Transverse colon (tissue), 4 donors: ENCODE results near the gene CCDC85C. TPM values are rescaled to one million over a fixed set of nuclear protein-coding genes. Genes with fewer than 3 reads are reported as not detected.

Experiments
- DNase-seq: peaks from one replicate; pipeline ENCODE4 v3.0.0-alpha.2; 2019
- H3K27ac ChIP-seq, 4 donors: fragments of 200-600 bp; sonication (generic); 2 replicates each; pipeline ENCODE4 v1.5.1; 2016 to 2018; ENCODE audit warnings: inconsistent platforms in 4 of 4
- H3K27me3 ChIP-seq: fragments of 200-600 bp; sonication (generic); 2 replicates; pipeline ENCODE4 v1.5.1; 2017; ENCODE audit warnings: inconsistent platforms
- H3K36me3 ChIP-seq, 4 donors: fragments of 200-600 bp; sonication (generic); 2 replicates each; pipeline ENCODE4 v1.5.1; 2017 to 2019; ENCODE audit warnings: inconsistent platforms in 4 of 4
- H3K4me1 ChIP-seq, 4 donors: fragments of 200-600 bp; sonication (generic); 2 replicates each; pipeline ENCODE4 v1.5.1; 2017 to 2020; ENCODE audit warnings: inconsistent platforms in 4 of 4
- H3K4me3 ChIP-seq, 4 donors: fragments of 200-600 bp; sonication (generic); 1 replicate in 1 of 4; 2 replicates in 3 of 4; pipeline versions ENCODE4 v1.5.1 to v1.6.1; 2017 to 2019; ENCODE audit warnings: inconsistent platforms in 4 of 4
- H3K9me3 ChIP-seq, 2 donors: fragments of 200-600 bp; sonication (generic); 2 replicates each; pipeline ENCODE4 v1.5.1; 2017 to 2019; ENCODE audit warnings: inconsistent platforms in 2 of 2
- EP300 ChIP-seq: sonication (generic); formaldehyde crosslinking; IDR thresholded peaks from one replicate; pipeline ENCODE4 v1.6.1; 2017; ENCODE audit warnings: antibody characterized with exemption, low read depth
- POLR2A ChIP-seq: fragments of 450-650 bp; IDR thresholded peaks from one replicate; pipeline ENCODE4 v1.6.1; 2016; ENCODE audit warnings: antibody characterized with exemption, mild to moderate bottlenecking, moderate library complexity
- POLR2AphosphoS5 ChIP-seq, 3 donors: sonication (generic); formaldehyde crosslinking; IDR thresholded peaks; one replicate each; pipeline ENCODE4 v1.6.1; 2016; ENCODE audit warnings: antibody characterized with exemption in 3 of 3
- WGBS, 2 donors: methylation state at CpG; one replicate each; pipeline ENCODE4 v1.1.5; 2018; ENCODE audit warnings: low coverage in 1 of 2; 5-methylcytosine and 5-hydroxymethylcytosine counted together
- in situ Hi-C, 4 donors: fragments of 200-750 bp; cut with MboI; loops; one replicate each; pipeline versions ENCODE4 v1.15.0 to v1.15.1; 2017; ENCODE audit warnings: low sequenced_read_pairs in 3 of 4, low pct_ligation_motif_present in 1 of 4, low pct_unique_long_range_greater_than_20kb in 1 of 4
- intact Hi-C: fragments of 100-400 bp; cut with DNase I; formaldehyde crosslinking; loops from one replicate; pipeline ENCODE4 v1.15.1; 2023; ENCODE audit warnings: low total_unique reads
- total RNA-seq, 4 donors: library from RNA; depleted of rRNA; stranded (reverse); fragments of >200 nt; gene quantifications; one replicate each; pipeline ENCODE4 v1.1.0, GENCODE V29; 2016
- TF ChIP-seq, protein P1 (sequence below), 5 experiments: fragments of 200-600 bp in 3 of 5; fragments of 450-650 bp in 2 of 5; sonication (generic) in 3 of 5; IDR thresholded peaks; 1 replicate in 2 of 5; 2 replicates in 3 of 5; pipeline ENCODE4 v1.5.1; 2016 to 2017; ENCODE audit warnings: antibody characterized with exemption in 5 of 5, inconsistent platforms in 3 of 5, mild to moderate bottlenecking in 2 of 5, moderate library complexity in 1 of 5

CCDC85C gene
- total RNA-seq, 4 donors from 2014 or later: 19.3 to 55.4 (median 45.7) TPM

DNA sequence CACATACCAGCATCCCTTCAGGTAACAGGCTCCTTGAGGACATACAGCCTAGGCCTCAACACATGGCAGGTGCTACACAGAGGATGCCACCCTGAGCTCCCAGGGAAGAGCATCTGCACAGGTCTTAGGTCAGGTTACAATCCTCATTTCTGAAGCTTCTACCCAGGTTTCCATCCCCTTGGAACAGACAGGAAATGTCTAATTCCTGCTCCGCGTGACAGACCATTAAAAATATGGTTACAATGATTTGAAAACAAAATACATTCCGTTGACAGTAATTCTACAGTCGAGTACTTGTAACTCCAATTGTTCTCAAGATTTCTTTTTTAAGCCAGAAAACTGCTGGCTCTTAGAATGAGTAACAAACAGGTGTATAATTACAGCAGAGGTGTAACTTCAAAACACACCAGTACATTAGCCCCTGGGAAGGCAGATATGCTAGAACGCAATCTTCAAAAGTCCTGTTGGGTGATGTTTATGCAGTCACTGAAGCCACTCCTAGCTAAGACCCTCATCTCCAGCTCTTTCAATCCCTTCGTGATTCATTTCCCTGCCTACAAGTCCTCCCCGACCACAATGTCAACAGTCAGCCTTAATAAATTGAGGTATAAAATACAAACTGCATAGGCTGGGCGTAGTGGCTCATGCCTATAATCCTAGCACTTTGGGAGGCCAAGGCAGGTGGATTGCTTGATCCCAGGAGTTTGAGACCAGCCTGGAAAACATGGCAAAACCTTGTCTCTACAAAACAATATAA, 135.0 kb downstream of the CCDC85C start:
- Histone ChIP-seq H3K9me3 (no peaks in the 10 kb centered on the region), H3K4me3 (no peak overlapping the region), H3K27me3 (no peaks in the 10 kb centered on the region), H3K36me3 (peaks cover 0 to 8% (median 3%) of the 10 kb centered on the region in 4 donors), H3K27ac (no peak overlapping the region), H3K4me1 (peaks cover 0 to 11% (median 5%) of the 10 kb centered on the region in 4 donors)
- TF ChIP-seq EP300: no peak
- TF ChIP-seq POLR2A: no peak
- TF ChIP-seq POLR2AphosphoS5 (IDR thresholded peaks at IDR 0.05): no peak
- TF ChIP-seq, protein P1, sequence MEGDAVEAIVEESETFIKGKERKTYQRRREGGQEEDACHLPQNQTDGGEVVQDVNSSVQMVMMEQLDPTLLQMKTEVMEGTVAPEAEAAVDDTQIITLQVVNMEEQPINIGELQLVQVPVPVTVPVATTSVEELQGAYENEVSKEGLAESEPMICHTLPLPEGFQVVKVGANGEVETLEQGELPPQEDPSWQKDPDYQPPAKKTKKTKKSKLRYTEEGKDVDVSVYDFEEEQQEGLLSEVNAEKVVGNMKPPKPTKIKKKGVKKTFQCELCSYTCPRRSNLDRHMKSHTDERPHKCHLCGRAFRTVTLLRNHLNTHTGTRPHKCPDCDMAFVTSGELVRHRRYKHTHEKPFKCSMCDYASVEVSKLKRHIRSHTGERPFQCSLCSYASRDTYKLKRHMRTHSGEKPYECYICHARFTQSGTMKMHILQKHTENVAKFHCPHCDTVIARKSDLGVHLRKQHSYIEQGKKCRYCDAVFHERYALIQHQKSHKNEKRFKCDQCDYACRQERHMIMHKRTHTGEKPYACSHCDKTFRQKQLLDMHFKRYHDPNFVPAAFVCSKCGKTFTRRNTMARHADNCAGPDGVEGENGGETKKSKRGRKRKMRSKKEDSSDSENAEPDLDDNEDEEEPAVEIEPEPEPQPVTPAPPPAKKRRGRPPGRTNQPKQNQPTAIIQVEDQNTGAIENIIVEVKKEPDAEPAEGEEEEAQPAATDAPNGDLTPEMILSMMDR (IDR thresholded peaks at IDR 0.05): no peak
- 69 to 82% methylated on average over 2 to 8 of the region's 8 CpGs for WGBS, 2 donors
- intact Hi-C loops: no loop called here
- no peak for DNase-seq
- in situ Hi-C loops: no loop called here

DNA sequence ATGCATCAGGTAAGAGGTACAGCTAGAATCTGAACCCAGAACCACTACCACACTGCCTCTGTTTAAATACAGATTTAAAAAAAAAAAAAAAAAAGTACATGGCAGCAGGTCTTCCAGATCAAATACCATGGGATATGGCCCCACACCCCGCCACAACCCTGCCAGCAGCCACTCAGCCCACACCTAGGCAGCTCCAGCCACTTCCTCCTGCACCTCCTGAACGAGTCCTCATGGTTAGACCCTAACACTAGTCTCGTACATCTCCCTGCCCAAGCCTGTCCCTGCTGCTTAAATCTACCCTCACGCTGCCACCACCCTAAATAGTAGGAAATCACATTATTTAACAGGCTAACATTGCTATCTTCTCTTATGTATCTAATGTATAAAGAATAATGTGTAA, 135.9 kb downstream of the CCDC85C start:
- intact Hi-C loops (no loop called here), in situ Hi-C loops (no loop called here)
- Histone ChIP-seq H3K4me1 (peaks cover 0 to 11% (median 5%) of the 10 kb centered on the region in 4 donors), H3K27me3 (no peaks in the 10 kb centered on the region), H3K4me3 (no peak overlapping the region), H3K27ac (no peak overlapping the region), H3K36me3 (peaks cover 0 to 17% (median 7%) of the 10 kb centered on the region in 4 donors), H3K9me3 (no peaks in the 10 kb centered on the region)
- peak; percentile 22 for DNase-seq
- 57% methylated on average over 4 of the region's 4 CpGs; no CpG with 5 or more reads in 1 of the 2 donors for WGBS, 2 donors
- TF ChIP-seq EP300 (no peak), POLR2AphosphoS5 (IDR thresholded peaks at IDR 0.05) (no peak), POLR2A (no peak)
- TF ChIP-seq, protein P1 (IDR thresholded peaks at IDR 0.05): no peak

DNA sequence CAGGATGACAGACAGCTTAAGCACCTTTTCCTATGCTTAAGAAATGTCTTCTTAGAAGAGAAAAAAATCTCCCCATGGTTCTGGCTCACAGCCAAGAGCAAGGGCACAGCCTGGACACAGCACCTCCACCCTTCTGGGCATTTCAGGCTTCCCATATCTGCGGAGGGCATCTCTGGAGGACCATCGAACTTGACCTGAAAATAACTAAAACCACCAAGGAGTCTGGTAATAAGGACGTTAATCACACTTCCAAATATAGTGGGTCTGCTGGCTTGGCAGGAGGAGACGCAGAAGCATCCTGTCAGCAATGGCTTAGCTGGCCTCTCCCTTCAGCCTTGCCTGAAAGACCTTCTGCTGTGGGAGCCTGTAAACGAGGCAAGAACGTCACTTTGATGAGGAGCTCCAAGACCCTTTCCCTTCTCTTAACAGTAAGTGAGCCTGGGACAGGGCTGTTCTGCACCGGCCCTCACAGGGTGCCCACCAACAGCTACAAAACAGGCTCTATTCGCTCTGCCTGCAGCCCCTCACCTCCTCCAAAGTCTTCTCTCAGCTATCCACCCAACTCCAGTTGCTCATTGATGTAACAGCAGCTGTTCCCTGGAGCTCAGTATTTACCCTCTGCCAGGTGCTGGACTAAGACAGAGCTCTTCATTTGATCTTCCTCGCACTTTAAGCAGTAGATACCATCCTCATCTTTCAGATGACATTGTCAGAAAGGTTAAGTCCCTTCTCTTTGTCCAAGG, 136.5 kb downstream of the CCDC85C start:
- no peak overlapping the region for H3K4me3 ChIP-seq
- H3K27ac ChIP-seq: no peak overlapping the region
- intact Hi-C loops (no loop called here), in situ Hi-C loops (no loop called here)
- TF ChIP-seq POLR2AphosphoS5 (IDR thresholded peaks at IDR 0.05): no peak
- TF ChIP-seq POLR2A: no peak
- TF ChIP-seq EP300: no peak
- TF ChIP-seq, protein P1 (IDR thresholded peaks at IDR 0.05): no peak
- WGBS, 2 donors: 63% methylated on average over 9 of the region's 9 CpGs; no CpG with 5 or more reads in 1 of the 2 donors
- H3K4me1 ChIP-seq: peaks cover 0 to 11% (median 5%) of the 10 kb centered on the region in 4 donors
- no peaks in the 10 kb centered on the region for H3K27me3 ChIP-seq
- peaks cover 0 to 23% (median 8%) of the 10 kb centered on the region in 4 donors for H3K36me3 ChIP-seq
- no peak for DNase-seq
- H3K9me3 ChIP-seq: no peaks in the 10 kb centered on the region

DNA sequence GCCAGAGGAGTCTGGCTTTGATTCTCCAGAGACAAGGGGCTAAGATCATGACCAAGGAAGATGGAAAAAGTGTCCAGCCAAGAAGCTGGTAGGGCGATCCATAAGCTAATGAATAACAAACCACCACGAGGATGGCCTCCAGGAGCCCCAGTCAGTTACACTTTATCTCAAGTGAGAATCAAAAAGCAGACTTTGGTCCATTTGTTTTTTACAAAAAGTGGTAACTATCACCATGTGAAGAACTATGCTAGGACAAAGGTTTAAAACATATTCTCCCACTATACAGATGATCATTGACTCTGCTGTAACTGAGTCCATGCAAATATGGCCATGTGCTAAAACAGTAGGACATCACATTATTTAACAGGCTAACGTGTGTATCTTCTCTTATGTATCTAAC, 137.2 kb downstream of the CCDC85C start:
- no peaks in the 10 kb centered on the region for H3K27me3 ChIP-seq
- H3K27ac ChIP-seq: no peak overlapping the region
- no peaks in the 10 kb centered on the region for H3K9me3 ChIP-seq
- peaks cover 0 to 11% (median 5%) of the 10 kb centered on the region in 4 donors for H3K4me1 ChIP-seq
- in situ Hi-C loops: no loop called here
- TF ChIP-seq EP300 (no peak), POLR2AphosphoS5 (IDR thresholded peaks at IDR 0.05) (no peak), POLR2A (no peak)
- TF ChIP-seq, protein P1 (IDR thresholded peaks at IDR 0.05): no peak
- H3K4me3 ChIP-seq: no peak overlapping the region
- intact Hi-C loops: no loop called here
- no peak for DNase-seq
- WGBS, 2 donors: 75 to 83% methylated on average over 1 to 3 of the region's 3 CpGs
- H3K36me3 ChIP-seq: peaks cover 0 to 25% (median 10%) of the 10 kb centered on the region in 4 donors
